ENCODE measurements around the gene TLR6.

The TLR6 gene

DNA sequence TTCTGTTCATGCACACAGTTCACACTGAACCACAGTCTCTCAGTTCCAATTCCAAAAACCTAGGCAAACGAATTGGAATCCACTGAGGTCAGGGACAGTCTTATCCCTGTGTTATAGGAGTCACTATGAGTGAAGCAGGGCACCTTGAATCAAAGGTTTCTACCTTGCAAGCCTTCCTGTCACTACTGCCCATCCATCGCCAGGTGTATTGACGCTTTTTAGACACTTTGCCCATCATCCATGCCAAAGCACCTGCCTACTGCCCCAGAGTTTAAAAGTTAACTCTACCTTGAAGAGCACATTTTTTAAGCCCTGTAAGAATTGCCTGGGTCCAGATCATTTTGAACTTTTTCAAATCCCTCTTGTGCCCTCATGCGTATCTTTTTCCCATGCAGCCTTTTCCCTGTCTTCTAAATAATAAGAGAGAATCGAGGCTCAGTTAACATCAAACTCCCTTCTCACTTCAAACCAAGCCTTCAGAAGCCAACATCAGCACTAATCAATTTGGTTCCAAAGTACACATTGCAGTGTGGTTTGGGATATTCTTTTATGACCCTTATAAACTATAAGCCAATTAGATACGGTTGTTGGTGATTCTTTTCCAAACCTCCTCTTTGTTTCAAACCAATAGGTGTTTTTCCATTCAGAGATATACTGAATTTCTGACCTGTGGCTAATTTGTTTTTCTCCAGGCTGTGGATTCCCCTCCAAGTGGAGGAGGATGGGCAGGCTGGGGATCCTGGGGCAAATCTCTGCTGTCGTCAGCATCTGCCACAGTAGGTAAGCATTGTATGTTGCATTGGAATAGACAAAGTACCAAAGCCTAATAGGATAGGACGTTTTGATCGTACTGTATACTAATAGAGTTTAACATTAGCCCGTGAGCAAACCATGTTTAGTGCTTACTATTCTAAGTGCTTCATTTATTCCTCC is 34.7 kb upstream of the TLR6 start:
- no peaks in the 10 kb centered on the region for H3K36me3 ChIP-seq (ENCODE audit: insufficient read depth, low read length)
- no peaks in the 10 kb centered on the region for H3K79me2 ChIP-seq (ENCODE audit: insufficient read depth, low read length)

DNA sequence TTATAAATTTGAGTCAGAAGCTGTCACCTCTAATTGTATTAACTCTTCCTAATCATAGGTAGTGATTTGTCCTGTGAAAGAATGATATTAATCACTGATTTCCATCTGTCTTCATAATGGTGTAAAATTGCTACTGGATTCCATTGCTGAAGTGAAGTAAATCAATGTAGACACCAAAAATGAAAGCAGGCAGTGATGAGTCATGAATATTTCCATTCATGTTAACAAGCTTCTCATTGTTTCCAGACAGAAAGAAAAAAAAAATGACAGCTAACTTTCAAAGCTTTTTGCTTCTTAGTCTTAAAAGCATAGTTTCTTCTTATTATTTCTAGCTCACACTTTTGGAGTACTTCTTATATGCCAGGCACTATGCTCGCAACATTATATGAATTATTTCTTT is 32.5 kb upstream of the TLR6 start:
- Histone ChIP-seq H3K36me3 (ENCODE audit: insufficient read depth, low read length) (no peaks in the 10 kb centered on the region), H4K20me1 (ENCODE audit: insufficient read depth, low read length, poor library complexity, severe bottlenecking) (no peaks in the 10 kb centered on the region), H3K9me2 (replicated peaks; ENCODE audit: low read depth, low read length) (no peaks in the 10 kb centered on the region), H2AFZ (ENCODE audit: low read length) (no peak overlapping the region), H3K4me2 (ENCODE audit: low read depth, low read length, poor library complexity, severe bottlenecking) (no peak overlapping the region), H3K27me3 (ENCODE audit: insufficient read depth, low read length, poor library complexity, severe bottlenecking) (no peaks in the 10 kb centered on the region), H3K4me1 (ENCODE audit: insufficient read depth, low read length, poor library complexity, severe bottlenecking) (no peaks in the 10 kb centered on the region), H3K9ac (ENCODE audit: low read depth, low read length, poor library complexity, severe bottlenecking) (no peak overlapping the region), H3F3A (ENCODE audit: low read depth) (no peaks in the 10 kb centered on the region), H3K79me2 (ENCODE audit: insufficient read depth, low read length) (no peaks in the 10 kb centered on the region), H3K9me3 (ENCODE audit: insufficient read depth, low read depth, low read length) (no peaks in the 10 kb centered on the region), H3K4me3 (ENCODE audit: low read length, poor library complexity, severe bottlenecking) (no peak overlapping the region)
- TF ChIP-seq EZH2phosphoT487 (IDR thresholded peaks at IDR 0.05; ENCODE audit: borderline replicate concordance): no peak
- TF ChIP-seq, protein P1, sequence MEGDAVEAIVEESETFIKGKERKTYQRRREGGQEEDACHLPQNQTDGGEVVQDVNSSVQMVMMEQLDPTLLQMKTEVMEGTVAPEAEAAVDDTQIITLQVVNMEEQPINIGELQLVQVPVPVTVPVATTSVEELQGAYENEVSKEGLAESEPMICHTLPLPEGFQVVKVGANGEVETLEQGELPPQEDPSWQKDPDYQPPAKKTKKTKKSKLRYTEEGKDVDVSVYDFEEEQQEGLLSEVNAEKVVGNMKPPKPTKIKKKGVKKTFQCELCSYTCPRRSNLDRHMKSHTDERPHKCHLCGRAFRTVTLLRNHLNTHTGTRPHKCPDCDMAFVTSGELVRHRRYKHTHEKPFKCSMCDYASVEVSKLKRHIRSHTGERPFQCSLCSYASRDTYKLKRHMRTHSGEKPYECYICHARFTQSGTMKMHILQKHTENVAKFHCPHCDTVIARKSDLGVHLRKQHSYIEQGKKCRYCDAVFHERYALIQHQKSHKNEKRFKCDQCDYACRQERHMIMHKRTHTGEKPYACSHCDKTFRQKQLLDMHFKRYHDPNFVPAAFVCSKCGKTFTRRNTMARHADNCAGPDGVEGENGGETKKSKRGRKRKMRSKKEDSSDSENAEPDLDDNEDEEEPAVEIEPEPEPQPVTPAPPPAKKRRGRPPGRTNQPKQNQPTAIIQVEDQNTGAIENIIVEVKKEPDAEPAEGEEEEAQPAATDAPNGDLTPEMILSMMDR (conservative IDR thresholded peaks at IDR 0.05; ENCODE audit: low read length): no peak

More for the DNA sequence above, 34.7 kb upstream of the TLR6 start:
- Histone ChIP-seq H2AFZ (ENCODE audit: low read length) (no peak overlapping the region), H3K27me3 (ENCODE audit: insufficient read depth, low read length, poor library complexity, severe bottlenecking) (no peaks in the 10 kb centered on the region), H3K4me2 (ENCODE audit: low read depth, low read length, poor library complexity, severe bottlenecking) (no peak overlapping the region), H3K9me2 (replicated peaks; ENCODE audit: low read depth, low read length) (no peaks in the 10 kb centered on the region), H3K4me1 (ENCODE audit: insufficient read depth, low read length, poor library complexity, severe bottlenecking) (no peaks in the 10 kb centered on the region), H3K9me3 (ENCODE audit: insufficient read depth, low read depth, low read length) (no peaks in the 10 kb centered on the region), H3K9ac (ENCODE audit: low read depth, low read length, poor library complexity, severe bottlenecking) (no peak overlapping the region), H3K4me3 (ENCODE audit: low read length, poor library complexity, severe bottlenecking) (no peak overlapping the region), H3F3A (ENCODE audit: low read depth) (no peaks in the 10 kb centered on the region), H4K20me1 (ENCODE audit: insufficient read depth, low read length, poor library complexity, severe bottlenecking) (no peaks in the 10 kb centered on the region)
- no peak for TF ChIP-seq EZH2phosphoT487 (IDR thresholded peaks at IDR 0.05; ENCODE audit: borderline replicate concordance)
- TF ChIP-seq, protein P1 (conservative IDR thresholded peaks at IDR 0.05; ENCODE audit: low read length): no peak

DNA sequence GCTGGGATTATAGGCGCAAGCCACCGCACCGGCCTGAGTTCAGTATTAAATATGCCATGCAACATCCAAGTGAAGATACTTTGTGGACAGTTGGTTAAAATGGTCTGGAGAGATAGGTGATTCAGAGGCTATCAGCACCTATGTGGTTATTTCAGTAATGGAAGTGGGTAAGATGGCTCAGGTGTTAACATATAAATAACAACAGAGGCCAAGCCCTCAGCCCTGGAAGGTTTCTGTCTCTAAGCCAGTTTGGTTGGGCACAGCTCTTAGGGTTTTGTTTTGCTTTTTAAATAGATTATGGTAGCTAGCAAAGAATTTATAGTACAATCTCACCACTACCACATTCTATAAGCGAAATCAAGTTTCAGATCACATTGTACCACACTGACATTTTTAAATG is 27.6 kb upstream of the TLR6 start:
- Histone ChIP-seq H3F3A (ENCODE audit: low read depth) (no peaks in the 10 kb centered on the region), H3K4me2 (ENCODE audit: low read depth, low read length, poor library complexity, severe bottlenecking) (no peak overlapping the region), H3K9me3 (ENCODE audit: insufficient read depth, low read depth, low read length) (no peaks in the 10 kb centered on the region), H4K20me1 (ENCODE audit: insufficient read depth, low read length, poor library complexity, severe bottlenecking) (no peaks in the 10 kb centered on the region), H3K4me1 (ENCODE audit: insufficient read depth, low read length, poor library complexity, severe bottlenecking) (no peaks in the 10 kb centered on the region), H3K79me2 (ENCODE audit: insufficient read depth, low read length) (no peaks in the 10 kb centered on the region), H3K9ac (ENCODE audit: low read depth, low read length, poor library complexity, severe bottlenecking) (no peak overlapping the region), H3K36me3 (ENCODE audit: insufficient read depth, low read length) (no peaks in the 10 kb centered on the region), H2AFZ (ENCODE audit: low read length) (no peak overlapping the region), H3K9me2 (replicated peaks; ENCODE audit: low read depth, low read length) (no peaks in the 10 kb centered on the region), H3K27me3 (ENCODE audit: insufficient read depth, low read length, poor library complexity, severe bottlenecking) (no peaks in the 10 kb centered on the region), H3K4me3 (ENCODE audit: low read length, poor library complexity, severe bottlenecking) (no peak overlapping the region)
- TF ChIP-seq, protein P1 (conservative IDR thresholded peaks at IDR 0.05; ENCODE audit: low read length): no peak
- no peak for TF ChIP-seq EZH2phosphoT487 (IDR thresholded peaks at IDR 0.05; ENCODE audit: borderline replicate concordance)

Data from Loucy (cell line).